Pancreas (tissue), 10 donors: ENCODE measurements around the gene RAD51AP2. TPM values are rescaled to one million over a fixed set of nuclear protein-coding genes. Genes with fewer than 3 reads are reported as not detected.
"Not testable (repeated sequence)": the region's sequence is repeated elsewhere in the genome, so short reads cannot be mapped to it uniquely, and the experiment has no call there.

ENCODE experiments used
- ATAC-seq, 4 donors: fragments of 200-7000 bp; cut with Tn5 transposase; one replicate each; pipeline versions ENCODE4 v1.8.0 to v1.9.1; 2020; ENCODE audit warnings: mild to moderate bottlenecking in 4 of 4, moderate library complexity in 4 of 4
- DNase-seq, 6 donors: peaks; one replicate each; pipeline ENCODE4 v3.0.0-alpha.2; 2020
- FAIRE-seq: peaks from 2 replicates; lab custom pipeline; 2012; peaks lifted over from hg19 to GRCh38; lab: Jason Lieb, UNC
- H3K27ac ChIP-seq, 4 donors: fragments of 200-600 bp; sonication (generic); 1 replicate in 3 of 4; 2 replicates in 1 of 4; pipeline versions ENCODE4 v1.5.0 to v1.8.0; 2020
- H3K27me3 ChIP-seq, 4 donors: fragments of 200-600 bp; one replicate each; pipeline ENCODE4 v1.8.0; 2021
- H3K36me3 ChIP-seq, 3 donors: fragments of 200-600 bp; sonication (generic) in 1 of 3; one replicate each; pipeline versions ENCODE4 v1.5.0 to v1.8.0; 2020 to 2021
- H3K4me1 ChIP-seq, 3 donors: fragments of 200-600 bp; one replicate each; pipeline ENCODE4 v1.8.0; 2021
- H3K4me3 ChIP-seq, 4 donors: fragments of 200-600 bp; sonication (generic) in 2 of 4; one replicate each; pipeline versions ENCODE4 v1.5.0 to v1.8.0; 2020 to 2021
- H3K9me3 ChIP-seq, 4 donors: fragments of 200-600 bp; one replicate each; pipeline ENCODE4 v1.8.0; 2021
- WGBS, 2 donors: extraction: QIAGEN DNeasy Blood & Tissue Kit; methylation state at CpG; one replicate each; pipeline ENCODE4 v1.1.7; 2013; 5-methylcytosine and 5-hydroxymethylcytosine counted together
- intact Hi-C, 3 donors: fragments of 100-400 bp; cut with DNase I; formaldehyde crosslinking; loops; one replicate each; pipeline versions ENCODE4 v1.11.1 to v1.14.2; 2022
- polyA plus RNA-seq, 2 donors: library from polyadenylated mRNA; stranded (reverse); fragments of 200-250 nt; gene quantifications; one replicate each; pipeline ENCODE4 v1.2.3, GENCODE V29; 2013
- total RNA-seq, 6 donors: library from RNA; stranded (reverse); fragmentation: NEBNext Ultra II Directional in 4 of 6; extraction: Animal tissue kit (Norgen Biotek cat#: 25700) in 4 of 6; gene quantifications; one replicate each; pipeline versions ENCODE4 v1.2.1 to v1.2.4, GENCODE V29; 2021 to 2023
- TF ChIP-seq, protein P1 (sequence below), 4 donors: fragments of 200-600 bp; sonication (generic) in 3 of 4; IDR thresholded peaks; one replicate each; pipeline versions ENCODE4 v1.5.0 to v1.8.0; 2021; ENCODE audit warnings: antibody characterized with exemption in 4 of 4
- donor health status: healthy with polysubstance abuse.
- donor health status: DM: no; HTN: no; CAD: no; lungs with moderate emphysema.
- donor health status: DM: no; HTN: no; CAD: no.
- donor health status: control.
- donor health status: control.
- donor health status: Bipolar disorder and iron deficiency.
- donor health status: DM: yes; HTN: yes; CAD: no.
- donor health status: DM: no; HTN: no; CAD: no.
- donor health status: DM: no; HTN: no; CAD: no.
- donor health status: DM: yes; HTN: yes; CAD: no.

Gene RAD51AP2
- total and polyA plus RNA-seq, 8 donors: 0.05 to 0.23 (median 0.08) TPM

DNA sequence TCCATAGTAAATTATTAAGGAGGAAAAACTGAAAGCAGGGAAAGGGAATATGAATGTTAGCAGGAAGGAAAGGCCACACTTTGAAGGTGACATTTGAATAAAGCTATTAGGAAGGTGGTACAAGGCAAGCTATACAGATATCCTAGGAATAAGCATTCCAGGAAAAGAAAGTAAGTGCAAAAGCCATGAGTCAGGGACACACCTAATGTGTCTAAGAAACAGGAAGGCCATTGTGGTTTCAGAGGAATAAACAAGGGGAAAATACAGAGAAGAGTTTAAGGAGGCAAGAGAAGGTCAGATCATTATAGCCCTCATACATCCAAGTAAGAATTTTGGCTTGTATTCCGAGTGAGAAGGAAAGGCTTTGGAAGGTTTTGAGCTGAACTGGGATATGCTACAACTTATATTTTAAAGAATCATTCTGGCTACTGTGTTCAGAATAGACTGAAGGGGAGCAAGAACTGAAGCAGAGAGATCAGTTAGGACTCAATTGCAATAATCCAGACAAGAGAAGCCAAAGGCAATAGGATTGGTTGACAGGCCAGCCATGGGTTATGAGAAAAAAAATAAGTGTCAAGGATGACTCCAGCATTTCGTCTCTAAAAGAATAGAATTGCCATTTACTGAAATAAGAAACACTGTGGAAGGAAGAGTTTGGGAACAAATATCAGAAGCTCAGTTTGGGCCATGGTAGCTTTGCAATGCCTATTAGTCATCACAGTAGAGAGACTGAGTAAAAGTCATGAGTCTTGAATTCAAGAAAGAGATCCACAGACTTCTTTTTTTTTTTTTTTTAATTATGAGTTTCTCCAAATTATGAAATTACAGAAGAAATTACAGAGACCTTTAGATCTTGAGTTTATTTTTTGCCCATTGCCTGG lies 11.3 kb downstream of the RAD51AP2 start:
- Histone ChIP-seq H3K9me3 (no peaks in the 10 kb centered on the region), H3K4me1 (no peaks in the 10 kb centered on the region), H3K36me3 (no peaks in the 10 kb centered on the region), H3K4me3 (no peak overlapping the region), H3K27me3 (peaks cover 0 to 11% (median 0%) of the 10 kb centered on the region in 4 donors), H3K27ac (no peak overlapping the region)
- ATAC-seq (no peak), DNase-seq (no peak), FAIRE-seq (no peak)
- intact Hi-C loops: no loop called here
- WGBS, 2 donors: 56 to 58% methylated on average over 2 of the region's 2 CpGs
- TF ChIP-seq, protein P1, sequence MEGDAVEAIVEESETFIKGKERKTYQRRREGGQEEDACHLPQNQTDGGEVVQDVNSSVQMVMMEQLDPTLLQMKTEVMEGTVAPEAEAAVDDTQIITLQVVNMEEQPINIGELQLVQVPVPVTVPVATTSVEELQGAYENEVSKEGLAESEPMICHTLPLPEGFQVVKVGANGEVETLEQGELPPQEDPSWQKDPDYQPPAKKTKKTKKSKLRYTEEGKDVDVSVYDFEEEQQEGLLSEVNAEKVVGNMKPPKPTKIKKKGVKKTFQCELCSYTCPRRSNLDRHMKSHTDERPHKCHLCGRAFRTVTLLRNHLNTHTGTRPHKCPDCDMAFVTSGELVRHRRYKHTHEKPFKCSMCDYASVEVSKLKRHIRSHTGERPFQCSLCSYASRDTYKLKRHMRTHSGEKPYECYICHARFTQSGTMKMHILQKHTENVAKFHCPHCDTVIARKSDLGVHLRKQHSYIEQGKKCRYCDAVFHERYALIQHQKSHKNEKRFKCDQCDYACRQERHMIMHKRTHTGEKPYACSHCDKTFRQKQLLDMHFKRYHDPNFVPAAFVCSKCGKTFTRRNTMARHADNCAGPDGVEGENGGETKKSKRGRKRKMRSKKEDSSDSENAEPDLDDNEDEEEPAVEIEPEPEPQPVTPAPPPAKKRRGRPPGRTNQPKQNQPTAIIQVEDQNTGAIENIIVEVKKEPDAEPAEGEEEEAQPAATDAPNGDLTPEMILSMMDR (IDR thresholded peaks at IDR 0.05): no peak

DNA sequence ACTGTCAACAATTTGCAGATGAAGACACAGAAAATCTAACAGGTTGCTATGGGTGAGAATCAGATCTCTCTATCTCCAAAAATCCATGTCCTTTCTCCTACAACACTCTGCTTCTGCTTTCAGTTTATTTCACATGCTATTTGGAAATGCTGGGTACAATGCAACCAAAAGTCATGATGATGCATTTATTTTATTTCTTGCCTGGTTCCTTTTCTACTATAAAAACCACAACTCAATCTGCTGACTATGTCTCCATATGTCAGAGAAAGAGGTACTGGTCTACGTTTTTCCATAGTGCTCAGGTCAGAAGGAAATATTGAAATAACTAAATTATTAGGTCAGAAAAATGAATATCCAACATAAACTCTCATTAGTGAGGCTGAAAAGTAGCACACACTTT lies 20.5 kb downstream of the RAD51AP2 start:
- no peaks in the 10 kb centered on the region for H3K36me3 ChIP-seq
- H3K4me3 ChIP-seq: no peak overlapping the region
- H3K27me3 ChIP-seq: no peaks in the 10 kb centered on the region
- 35 to 44% methylated on average over 1 of the region's 1 CpG for WGBS, 2 donors
- ATAC-seq: no peak
- intact Hi-C loops: no loop called here
- FAIRE-seq: no peak
- no peak for DNase-seq
- H3K27ac ChIP-seq: no peak overlapping the region
- no peaks in the 10 kb centered on the region for H3K9me3 ChIP-seq
- TF ChIP-seq, protein P1 (IDR thresholded peaks at IDR 0.05): no peak
- no peaks in the 10 kb centered on the region for H3K4me1 ChIP-seq

DNA sequence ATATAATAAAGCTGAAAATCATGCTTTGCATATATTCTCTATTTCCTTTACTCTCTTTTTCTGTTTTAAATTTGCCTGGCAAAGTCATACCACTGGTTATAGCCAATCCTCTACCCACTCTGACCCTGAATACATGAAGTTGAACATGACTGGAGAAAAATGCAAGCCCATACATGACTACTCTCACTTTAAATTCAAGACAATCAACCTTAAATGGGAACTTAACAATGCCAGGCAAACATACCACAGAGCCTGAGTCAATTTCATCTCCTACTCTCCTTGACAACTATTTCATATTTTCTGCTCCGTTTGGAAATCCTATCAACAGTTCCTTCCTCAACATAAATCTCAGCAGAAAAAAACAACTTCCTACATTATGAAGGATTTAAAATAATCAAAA lies 22.6 kb downstream of the RAD51AP2 start:
- Histone ChIP-seq H3K4me3 (no peak overlapping the region), H3K36me3 (no peaks in the 10 kb centered on the region), H3K27ac (no peak overlapping the region), H3K4me1 (no peaks in the 10 kb centered on the region), H3K27me3 (no peaks in the 10 kb centered on the region), H3K9me3 (no peaks in the 10 kb centered on the region)
- DNase-seq (no peak), ATAC-seq (no peak), FAIRE-seq (no peak)
- TF ChIP-seq, protein P1 (IDR thresholded peaks at IDR 0.05): no peak
- 29 to 30% methylated on average over 1 of the region's 1 CpG for WGBS, 2 donors
- intact Hi-C loops: no loop called here

DNA sequence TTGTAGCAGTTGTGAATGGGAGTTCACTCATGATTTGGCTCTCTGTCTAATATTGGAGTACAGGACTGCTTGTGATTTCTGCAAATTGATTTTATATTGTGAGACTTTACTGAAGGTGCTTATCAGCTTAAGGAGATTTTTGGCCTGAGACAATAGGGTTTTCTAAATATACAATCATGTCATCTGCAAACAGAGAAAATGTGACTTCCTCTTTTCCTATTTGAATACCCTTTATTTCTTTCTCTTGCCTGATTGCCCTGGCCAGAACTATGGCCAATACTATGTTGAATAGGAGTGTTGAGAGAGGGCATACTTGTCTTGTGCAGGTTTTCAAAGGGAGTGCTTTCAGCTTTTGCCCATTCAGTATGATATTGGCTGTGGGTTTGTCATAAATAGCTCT lies 28.1 kb downstream of the RAD51AP2 start:
- H3K27me3 ChIP-seq, DNase-seq, H3K4me3 ChIP-seq, H3K27ac ChIP-seq, H3K36me3 ChIP-seq, FAIRE-seq, intact Hi-C loops, ATAC-seq, H3K9me3 ChIP-seq, H3K4me1 ChIP-seq: not testable (repeated sequence)

DNA sequence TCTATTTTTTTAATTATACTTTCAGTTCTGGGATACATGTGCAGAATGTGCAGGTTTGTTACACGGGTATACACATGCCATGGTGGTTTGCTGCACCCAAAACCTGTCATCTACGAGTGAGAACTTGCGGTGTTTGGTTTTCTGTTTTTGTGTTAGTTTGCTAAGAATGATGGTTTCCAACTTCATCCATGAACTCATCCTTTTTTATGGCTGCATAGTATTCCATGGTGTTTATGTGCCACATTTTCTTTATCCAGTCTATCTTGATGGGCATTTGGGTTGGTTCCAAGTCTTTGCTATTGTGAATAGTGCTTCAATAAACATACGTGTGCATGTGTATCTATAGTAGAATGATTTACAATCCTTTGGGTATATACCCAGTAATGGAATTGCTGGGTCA lies 29.6 kb downstream of the RAD51AP2 start:
- H3K27ac ChIP-seq, H3K9me3 ChIP-seq, H3K27me3 ChIP-seq, H3K4me1 ChIP-seq, DNase-seq, ATAC-seq, FAIRE-seq, H3K36me3 ChIP-seq, intact Hi-C loops, H3K4me3 ChIP-seq: not testable (repeated sequence)
- WGBS, 2 donors: 67 to 80% methylated on average over 4 of the region's 4 CpGs

DNA sequence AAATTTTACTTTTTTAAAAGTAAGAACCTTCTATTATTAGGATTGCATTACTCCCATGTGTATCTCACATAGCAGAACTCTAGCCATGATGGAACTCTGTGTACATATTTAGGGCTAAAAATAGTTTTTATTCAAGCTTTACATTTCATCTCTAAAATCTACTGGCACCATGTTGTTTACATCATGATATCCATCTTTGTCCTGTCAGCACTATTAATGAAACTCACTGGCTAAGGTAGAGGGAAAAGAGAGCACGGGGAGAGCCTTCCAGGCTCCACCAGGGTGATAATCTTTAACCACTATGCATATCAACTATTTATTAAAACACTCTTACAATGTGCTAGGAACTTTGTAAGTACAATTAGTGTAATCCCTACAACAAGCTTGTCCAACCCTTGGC lies 34.7 kb downstream of the RAD51AP2 start:
- Histone ChIP-seq H3K27ac (no peak overlapping the region), H3K4me1 (no peaks in the 10 kb centered on the region), H3K9me3 (no peaks in the 10 kb centered on the region), H3K36me3 (no peaks in the 10 kb centered on the region), H3K4me3 (no peak overlapping the region), H3K27me3 (peaks cover 0 to 6% (median 0%) of the 10 kb centered on the region in 4 donors)
- 54% methylated on average over 1 of the region's 1 CpG for WGBS, 2 donors
- intact Hi-C loops: no loop called here
- FAIRE-seq (no peak), ATAC-seq (no peak), DNase-seq (no peak)
- TF ChIP-seq, protein P1 (IDR thresholded peaks at IDR 0.05): no peak
